OCI-LY1 (cell line): ENCODE measurements around the gene LNX1.

Experiments
- EZH2 ChIP-seq: fragments of 200-600 bp; sonication (generic), shearing (Covaris generic); IDR thresholded peaks from 2 replicates; pipeline ENCODE4 v1.8.0; 2017; ENCODE audit warnings: borderline replicate concordance, mixed run types, mild to moderate bottlenecking, antibody characterized with exemption, low read length, moderate library complexity, mixed read lengths
- TF ChIP-seq, protein P1 (sequence below): fragments of 200-600 bp; sonication (generic), shearing (Covaris generic); IDR thresholded peaks from 2 replicates; pipeline ENCODE4 v1.5.1; 2017; ENCODE audit warnings: mild to moderate bottlenecking, antibody characterized with exemption, low read length, moderate library complexity, mixed read lengths

DNA sequence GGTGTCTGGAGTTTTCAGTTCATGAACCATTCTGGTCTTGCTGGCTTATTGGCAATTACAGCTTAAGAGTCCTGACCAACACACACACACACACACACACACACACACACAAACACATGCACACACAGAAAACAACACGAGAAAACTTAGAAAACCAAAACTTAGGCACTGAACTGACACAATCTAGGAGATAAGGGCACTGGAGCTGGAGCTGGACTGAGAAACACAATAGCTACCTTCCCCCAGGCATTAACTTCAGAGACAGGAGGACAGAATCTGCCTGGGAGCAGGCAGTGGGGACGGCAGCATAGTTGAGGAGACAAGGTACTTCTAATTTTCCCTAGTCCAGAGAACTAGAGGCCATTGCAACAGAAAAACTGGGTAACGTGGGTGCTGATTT is 62.3 kb downstream of the LNX1 start:
- TF ChIP-seq, protein P1, sequence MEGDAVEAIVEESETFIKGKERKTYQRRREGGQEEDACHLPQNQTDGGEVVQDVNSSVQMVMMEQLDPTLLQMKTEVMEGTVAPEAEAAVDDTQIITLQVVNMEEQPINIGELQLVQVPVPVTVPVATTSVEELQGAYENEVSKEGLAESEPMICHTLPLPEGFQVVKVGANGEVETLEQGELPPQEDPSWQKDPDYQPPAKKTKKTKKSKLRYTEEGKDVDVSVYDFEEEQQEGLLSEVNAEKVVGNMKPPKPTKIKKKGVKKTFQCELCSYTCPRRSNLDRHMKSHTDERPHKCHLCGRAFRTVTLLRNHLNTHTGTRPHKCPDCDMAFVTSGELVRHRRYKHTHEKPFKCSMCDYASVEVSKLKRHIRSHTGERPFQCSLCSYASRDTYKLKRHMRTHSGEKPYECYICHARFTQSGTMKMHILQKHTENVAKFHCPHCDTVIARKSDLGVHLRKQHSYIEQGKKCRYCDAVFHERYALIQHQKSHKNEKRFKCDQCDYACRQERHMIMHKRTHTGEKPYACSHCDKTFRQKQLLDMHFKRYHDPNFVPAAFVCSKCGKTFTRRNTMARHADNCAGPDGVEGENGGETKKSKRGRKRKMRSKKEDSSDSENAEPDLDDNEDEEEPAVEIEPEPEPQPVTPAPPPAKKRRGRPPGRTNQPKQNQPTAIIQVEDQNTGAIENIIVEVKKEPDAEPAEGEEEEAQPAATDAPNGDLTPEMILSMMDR = no peak
- TF ChIP-seq EZH2 = no peak
